Fibroblast of lung (primary cell): Measurements from ENCODE around the gene OVOL3.

ENCODE experiments used
- EZH2 ChIP-seq: IDR thresholded peaks from 2 replicates; pipeline ENCODE4 v1.5.1; 2012; ENCODE audit warnings: low read length, control low read depth, mild to moderate bottlenecking; ENCODE audit errors: missing control alignments
- TF ChIP-seq, protein P1 (sequence below), 2 donors: IDR thresholded peaks in 1 of 2; conservative IDR thresholded peaks in 1 of 2; 1 replicate in 1 of 2; 2 replicates in 1 of 2; pipeline ENCODE4 v1.5.1; 2011 to 2012; ENCODE audit warnings: low read length in 2 of 2, control low read depth in 1 of 2, inconsistent platforms in 1 of 2, low read depth in 1 of 2, mild to moderate bottlenecking in 1 of 2

DNA sequence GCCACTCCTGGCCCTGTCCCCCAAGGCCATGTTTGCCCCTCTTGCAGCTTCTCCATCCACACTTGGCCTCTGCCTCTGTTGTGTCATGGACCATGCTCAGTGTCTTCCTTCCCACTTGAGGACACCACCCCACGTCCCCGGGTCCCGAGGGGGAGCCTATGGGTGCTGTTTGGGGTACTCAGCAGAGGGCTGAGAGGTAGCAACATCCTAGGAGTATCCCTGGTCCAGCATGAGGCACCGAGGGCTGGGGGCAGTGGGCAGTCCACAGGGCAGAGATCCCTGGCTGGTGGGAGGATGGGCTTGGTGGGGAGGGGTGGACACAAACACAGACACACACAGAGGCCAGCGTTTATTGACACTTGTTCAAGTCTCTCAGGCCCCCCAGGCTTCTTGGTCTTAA lies 39.6 kb downstream of the OVOL3 start:
- TF ChIP-seq, protein P1, sequence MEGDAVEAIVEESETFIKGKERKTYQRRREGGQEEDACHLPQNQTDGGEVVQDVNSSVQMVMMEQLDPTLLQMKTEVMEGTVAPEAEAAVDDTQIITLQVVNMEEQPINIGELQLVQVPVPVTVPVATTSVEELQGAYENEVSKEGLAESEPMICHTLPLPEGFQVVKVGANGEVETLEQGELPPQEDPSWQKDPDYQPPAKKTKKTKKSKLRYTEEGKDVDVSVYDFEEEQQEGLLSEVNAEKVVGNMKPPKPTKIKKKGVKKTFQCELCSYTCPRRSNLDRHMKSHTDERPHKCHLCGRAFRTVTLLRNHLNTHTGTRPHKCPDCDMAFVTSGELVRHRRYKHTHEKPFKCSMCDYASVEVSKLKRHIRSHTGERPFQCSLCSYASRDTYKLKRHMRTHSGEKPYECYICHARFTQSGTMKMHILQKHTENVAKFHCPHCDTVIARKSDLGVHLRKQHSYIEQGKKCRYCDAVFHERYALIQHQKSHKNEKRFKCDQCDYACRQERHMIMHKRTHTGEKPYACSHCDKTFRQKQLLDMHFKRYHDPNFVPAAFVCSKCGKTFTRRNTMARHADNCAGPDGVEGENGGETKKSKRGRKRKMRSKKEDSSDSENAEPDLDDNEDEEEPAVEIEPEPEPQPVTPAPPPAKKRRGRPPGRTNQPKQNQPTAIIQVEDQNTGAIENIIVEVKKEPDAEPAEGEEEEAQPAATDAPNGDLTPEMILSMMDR (conservative IDR thresholded peaks at IDR 0.05 in 1 of 2, IDR thresholded peaks at IDR 0.05 in 1 of 2; ENCODE audit: low read depth in 1 of 2, low read length in 2 of 2): no peak
- no peak for TF ChIP-seq EZH2
